Trophoblast cell (in vitro differentiated cells and primary cell): ENCODE data around the gene SSH2.
A peak's percentile ranks its signal among the peaks of the same experiment; 100 is the strongest.

Experiments used
- DNase-seq, 2 donors: peaks; one replicate each; pipeline ENCODE4 v3.0.0-alpha.2; 2016
- H2AFZ ChIP-seq: 2 replicates; pipeline ENCODE4 v1.6.1; 2013; ENCODE audit warnings: low read length, moderate library complexity, mild to moderate bottlenecking; ENCODE audit not compliant: insufficient read depth, poor library complexity
- H2AK5ac ChIP-seq: 2 replicates; pipeline ENCODE4 v1.6.1; 2013; ENCODE audit warnings: mild to moderate bottlenecking, low read length
- H2BK120ac ChIP-seq: 2 replicates; pipeline ENCODE4 v1.6.1; 2013; ENCODE audit warnings: low read length, mild to moderate bottlenecking, moderate library complexity; ENCODE audit not compliant: insufficient read depth, poor library complexity
- H2BK12ac ChIP-seq: 2 replicates; pipeline ENCODE4 v1.6.1; 2013; ENCODE audit warnings: mild to moderate bottlenecking, low read length, moderate library complexity
- H2BK5ac ChIP-seq: 2 replicates; pipeline ENCODE4 v1.6.1; 2013; ENCODE audit warnings: low read length, low read depth, moderate library complexity, mild to moderate bottlenecking; ENCODE audit not compliant: poor library complexity
- H3K14ac ChIP-seq: 2 replicates; pipeline ENCODE4 v1.6.1; 2013; ENCODE audit warnings: mild to moderate bottlenecking, low read length
- H3K18ac ChIP-seq: 2 replicates; pipeline ENCODE4 v1.6.1; 2013; ENCODE audit warnings: mild to moderate bottlenecking, low read length
- H3K23ac ChIP-seq: 2 replicates; pipeline ENCODE4 v1.6.1; 2013; ENCODE audit warnings: low read length
- H3K27ac ChIP-seq: 2 replicates; pipeline ENCODE4 v1.5.1; 2013; ENCODE audit warnings: low read depth, mild to moderate bottlenecking, inconsistent platforms, low read length, moderate library complexity
- H3K27me3 ChIP-seq: 2 replicates; pipeline ENCODE4 v1.6.1; 2013; ENCODE audit warnings: inconsistent platforms, mild to moderate bottlenecking, low read length, moderate library complexity; ENCODE audit not compliant: insufficient read depth
- H3K36me3 ChIP-seq, 2 experiments: 1 replicate in 1 of 2; 2 replicates in 1 of 2; pipeline ENCODE4 v1.6.1; 2013; ENCODE audit warnings: low read length in 2 of 2, mild to moderate bottlenecking in 2 of 2, moderate library complexity in 1 of 2; ENCODE audit not compliant: insufficient read depth in 2 of 2, control insufficient read depth in 1 of 2
- H3K4ac ChIP-seq: 2 replicates; pipeline ENCODE4 v1.6.1; 2013; ENCODE audit warnings: low read depth, mild to moderate bottlenecking, low read length, moderate library complexity
- H3K4me1 ChIP-seq, 2 experiments: 1 replicate in 1 of 2; 2 replicates in 1 of 2; pipeline ENCODE4 v1.6.1; 2013; ENCODE audit warnings: low read length in 2 of 2, mild to moderate bottlenecking in 2 of 2, moderate library complexity in 1 of 2; ENCODE audit not compliant: insufficient read depth in 2 of 2, control insufficient read depth in 1 of 2
- H3K4me2 ChIP-seq: 2 replicates; pipeline ENCODE4 v1.6.1; 2013; ENCODE audit warnings: inconsistent platforms, mild to moderate bottlenecking, low read length, moderate library complexity
- H3K4me3 ChIP-seq: 2 replicates; pipeline ENCODE4 v1.5.1; 2013; ENCODE audit warnings: mild to moderate bottlenecking, low read depth, low read length, inconsistent platforms
- H3K79me1 ChIP-seq: one replicate; pipeline ENCODE4 v1.6.1; 2013; ENCODE audit warnings: low read length
- H3K79me2 ChIP-seq: 2 replicates; pipeline ENCODE4 v1.6.1; 2013; ENCODE audit warnings: low read length, mild to moderate bottlenecking; ENCODE audit not compliant: control insufficient read depth, insufficient read depth, poor library complexity
- H3K9ac ChIP-seq: 2 replicates; pipeline ENCODE4 v1.6.1; 2013; ENCODE audit warnings: mild to moderate bottlenecking, low read length
- H3K9me3 ChIP-seq: 2 replicates; pipeline ENCODE4 v1.6.1; 2013; ENCODE audit warnings: low read depth, mild to moderate bottlenecking, control low read depth, inconsistent platforms, low read length; ENCODE audit not compliant: insufficient read depth
- H4K12ac ChIP-seq: 2 replicates; pipeline ENCODE4 v1.6.1; 2013; ENCODE audit warnings: low read depth, mild to moderate bottlenecking, low read length, moderate library complexity
- H4K8ac ChIP-seq: 2 replicates; pipeline ENCODE4 v1.6.1; 2013; ENCODE audit warnings: low read depth, mild to moderate bottlenecking, low read length, moderate library complexity
- H4K91ac ChIP-seq: one replicate; pipeline ENCODE4 v1.6.1; 2013; ENCODE audit warnings: low read depth, mild to moderate bottlenecking, low read length, moderate library complexity
- whole genome bisulfite sequencing: extraction: QIAGEN DNeasy Blood & Tissue Kit; methylation state at CpG from one replicate; pipeline ENCODE4 v1.1.7; 2013; ENCODE audit warnings: missing lambda C conversion rate; ENCODE audit not compliant: insufficient read length, insufficient coverage; ENCODE audit errors: extremely low coverage; 5-methylcytosine and 5-hydroxymethylcytosine counted together

SSH2 gene

DNA sequence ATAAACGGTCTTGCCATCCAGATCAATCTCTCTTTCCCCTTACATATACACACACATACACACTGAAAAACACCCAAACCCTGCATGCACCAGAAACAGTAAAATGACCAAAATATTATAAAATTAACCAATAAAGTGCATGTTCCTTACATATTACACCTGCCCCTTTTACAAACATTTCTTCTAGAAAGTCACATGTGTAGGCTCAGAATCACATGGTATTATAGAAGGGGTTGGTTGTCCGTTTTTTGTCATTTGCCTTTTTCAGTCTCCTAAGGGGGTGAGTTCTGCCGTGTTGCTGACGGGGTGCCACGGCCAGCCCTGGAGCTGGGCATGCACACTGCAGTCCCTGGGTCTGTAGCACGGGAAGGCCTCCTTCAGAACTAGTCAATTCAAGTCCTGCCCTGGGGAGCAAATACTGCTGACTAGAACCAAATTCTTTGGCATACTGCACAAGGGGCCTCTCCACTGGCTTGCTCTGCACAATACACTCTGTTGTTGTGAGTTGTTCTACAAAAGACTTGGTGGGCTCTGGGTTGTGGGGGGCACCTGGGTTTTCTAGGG is 299.3 kb downstream of the SSH2 start:
- H3K9me3 ChIP-seq: no peaks in the 10 kb centered on the region
- H3K79me2 ChIP-seq: no peaks in the 10 kb centered on the region
- no CpG with 5 or more reads among the region's 6 CpGs for WGBS
- H3K79me1 ChIP-seq: no peaks in the 10 kb centered on the region
- no peak overlapping the region for H3K9ac ChIP-seq
- DNase-seq: no peak
- no peak overlapping the region for H2BK5ac ChIP-seq
- H4K12ac ChIP-seq: no peak overlapping the region
- H3K36me3 ChIP-seq: peaks cover 25 to 29% of the 10 kb centered on the region in 2 experiments
- H3K4me1 ChIP-seq: no peaks in the 10 kb centered on the region
- no peaks in the 10 kb centered on the region for H3K27me3 ChIP-seq
- H2BK12ac ChIP-seq: no peak overlapping the region
- H4K8ac ChIP-seq: no peak overlapping the region
- peak overlapping the region; percentile 17 for H3K18ac ChIP-seq
- no peak overlapping the region for H3K14ac ChIP-seq
- no peak overlapping the region for H2AK5ac ChIP-seq
- H3K4me2 ChIP-seq: no peak overlapping the region
- H3K27ac ChIP-seq: no peak overlapping the region
- H2AFZ ChIP-seq: no peak overlapping the region
- no peak overlapping the region for H3K4me3 ChIP-seq
- no peak overlapping the region for H4K91ac ChIP-seq
- no peak overlapping the region for H3K4ac ChIP-seq
- H2BK120ac ChIP-seq: no peak overlapping the region
- H3K23ac ChIP-seq: no peak overlapping the region

DNA sequence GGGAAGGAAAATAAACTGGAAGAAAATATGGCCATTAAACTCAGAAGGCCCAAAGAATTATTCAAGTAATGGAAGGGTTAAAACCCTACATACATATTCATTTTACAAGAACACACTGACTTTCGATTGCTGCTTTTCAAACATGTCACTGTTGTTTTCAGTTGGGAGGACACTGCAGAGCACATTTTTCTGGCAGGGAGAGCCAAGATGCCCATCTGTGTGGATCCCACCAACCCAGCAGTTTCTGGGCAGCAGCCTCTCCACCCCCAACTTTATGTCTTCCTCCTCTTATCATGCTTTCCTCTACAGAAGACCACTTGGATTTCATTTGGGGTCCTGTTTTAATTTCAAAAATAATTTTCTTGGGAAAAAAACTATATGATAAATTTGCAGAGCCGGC is 300.2 kb downstream of the SSH2 start:
- no CpG with 5 or more reads among the region's 2 CpGs for WGBS

DNA sequence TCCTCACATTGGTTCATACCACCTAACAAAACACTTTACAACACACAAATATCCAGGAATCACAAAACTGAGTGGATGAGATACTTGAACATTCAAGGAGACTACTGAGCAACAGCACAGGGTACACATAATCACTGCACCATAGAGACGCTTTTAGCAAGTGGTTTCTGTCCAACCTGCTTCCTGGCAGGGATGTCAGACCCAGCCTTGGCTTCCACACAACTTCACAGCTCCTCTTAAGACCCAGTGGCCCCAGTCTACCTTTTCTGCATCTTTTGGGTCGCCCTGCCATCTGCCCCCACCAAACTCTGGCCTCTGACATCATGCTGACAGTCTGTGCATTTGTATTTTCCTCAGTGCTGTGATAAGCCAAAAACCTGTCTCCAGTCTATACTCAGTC is 301.4 kb downstream of the SSH2 start:
- H3K9ac ChIP-seq: no peak overlapping the region
- H3K79me2 ChIP-seq: no peaks in the 10 kb centered on the region
- no peak overlapping the region for H2AFZ ChIP-seq
- no peaks in the 10 kb centered on the region for H3K27me3 ChIP-seq
- H3K4me1 ChIP-seq: peaks cover 2 to 4% of the 10 kb centered on the region in 2 experiments
- no peak overlapping the region for H3K4me3 ChIP-seq
- H3K4me2 ChIP-seq: no peak overlapping the region
- no peak overlapping the region for H3K4ac ChIP-seq
- H3K14ac ChIP-seq: no peak overlapping the region
- H2BK12ac ChIP-seq: no peak overlapping the region
- no peak overlapping the region for H3K27ac ChIP-seq
- H3K9me3 ChIP-seq: no peaks in the 10 kb centered on the region
- no peak overlapping the region for H3K23ac ChIP-seq
- no peak overlapping the region for H2BK120ac ChIP-seq
- H4K12ac ChIP-seq: no peak overlapping the region
- H3K36me3 ChIP-seq: peaks cover 19 to 23% of the 10 kb centered on the region in 2 experiments
- no peak overlapping the region for H2AK5ac ChIP-seq
- no peak overlapping the region for H4K8ac ChIP-seq
- no CpG with 5 or more reads among the region's 2 CpGs for WGBS
- no peak overlapping the region for H2BK5ac ChIP-seq
- DNase-seq: no peak
- no peaks in the 10 kb centered on the region for H3K79me1 ChIP-seq
- H4K91ac ChIP-seq: no peak overlapping the region
- H3K18ac ChIP-seq: no peak overlapping the region

More for the DNA sequence above, 300.2 kb downstream of the SSH2 start:
- no peaks in the 10 kb centered on the region for H3K79me2 ChIP-seq
- H4K8ac ChIP-seq: no peak overlapping the region
- H3K9me3 ChIP-seq: no peaks in the 10 kb centered on the region
- H3K4me3 ChIP-seq: no peak overlapping the region
- H3K27ac ChIP-seq: no peak overlapping the region
- no peaks in the 10 kb centered on the region for H3K27me3 ChIP-seq
- H3K4me2 ChIP-seq: no peak overlapping the region
- H4K12ac ChIP-seq: no peak overlapping the region
- H3K79me1 ChIP-seq: no peaks in the 10 kb centered on the region
- no peak overlapping the region for H4K91ac ChIP-seq
- H2AFZ ChIP-seq: no peak overlapping the region
- peaks cover 23 to 29% of the 10 kb centered on the region in 2 experiments for H3K36me3 ChIP-seq
- no peak overlapping the region for H3K4ac ChIP-seq
- H3K23ac ChIP-seq: no peak overlapping the region
- H3K9ac ChIP-seq: no peak overlapping the region
- no peak for DNase-seq
- H3K4me1 ChIP-seq: no peaks in the 10 kb centered on the region
- no peak overlapping the region for H2BK12ac ChIP-seq
- H2AK5ac ChIP-seq: no peak overlapping the region
- no peak overlapping the region for H2BK120ac ChIP-seq
- no peak overlapping the region for H2BK5ac ChIP-seq
- H3K18ac ChIP-seq: no peak overlapping the region
- H3K14ac ChIP-seq: no peak overlapping the region

DNA sequence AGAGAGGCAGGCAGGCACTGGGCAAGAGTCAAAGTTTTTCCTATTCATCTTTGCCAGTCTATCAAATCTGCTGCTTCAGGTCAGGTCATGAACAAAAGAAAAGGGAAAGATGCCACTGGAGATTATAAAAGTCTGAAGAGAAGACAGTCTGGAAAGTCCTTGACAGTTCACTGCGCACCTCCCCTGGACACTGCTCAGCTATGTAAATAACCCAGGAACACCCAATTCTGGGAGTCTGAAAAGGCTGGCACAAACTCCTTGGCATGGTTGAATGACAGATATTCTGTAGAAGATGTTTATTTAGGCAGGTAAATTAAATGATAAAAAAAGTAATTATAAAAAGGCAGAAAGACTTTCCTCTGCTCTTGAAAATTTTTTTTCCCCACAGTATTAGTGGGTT is 302.1 kb downstream of the SSH2 start:
- peaks cover 5% of the 10 kb centered on the region for H3K79me1 ChIP-seq
- no peak overlapping the region for H2AK5ac ChIP-seq
- no peak overlapping the region for H4K91ac ChIP-seq
- no peak overlapping the region for H3K14ac ChIP-seq
- H3K23ac ChIP-seq: no peak overlapping the region
- H2BK120ac ChIP-seq: no peak overlapping the region
- no peak overlapping the region for H3K4me2 ChIP-seq
- H2BK5ac ChIP-seq: no peak overlapping the region
- no peak overlapping the region for H3K4ac ChIP-seq
- no CpG with 5 or more reads among the region's 1 CpG for WGBS
- peaks cover 7 to 11% of the 10 kb centered on the region in 2 experiments for H3K4me1 ChIP-seq
- no peak for DNase-seq
- H3K79me2 ChIP-seq: no peaks in the 10 kb centered on the region
- H3K18ac ChIP-seq: no peak overlapping the region
- no peak overlapping the region for H4K8ac ChIP-seq
- no peak overlapping the region for H3K4me3 ChIP-seq
- H3K9ac ChIP-seq: no peak overlapping the region
- H3K27ac ChIP-seq: no peak overlapping the region
- no peaks in the 10 kb centered on the region for H3K27me3 ChIP-seq
- H3K9me3 ChIP-seq: no peaks in the 10 kb centered on the region
- no peak overlapping the region for H2BK12ac ChIP-seq
- H3K36me3 ChIP-seq: peaks cover 19 to 23% of the 10 kb centered on the region in 2 experiments
- no peak overlapping the region for H4K12ac ChIP-seq
- no peak overlapping the region for H2AFZ ChIP-seq
